Prostate gland (tissue), 2 donors: ENCODE results near the gene TMTC2.

Experiments used
- POLR2A ChIP-seq: fragments of 450-650 bp; IDR thresholded peaks from one replicate; pipeline ENCODE4 v1.6.1; 2016; ENCODE audit warnings: antibody characterized with exemption, mild to moderate bottlenecking
- POLR2AphosphoS5 ChIP-seq: sonication (generic); formaldehyde crosslinking; IDR thresholded peaks from one replicate; pipeline ENCODE4 v1.6.1; 2017; ENCODE audit warnings: antibody characterized with exemption
- TF ChIP-seq, protein P1 (sequence below), 4 experiments: fragments of 200-600 bp in 2 of 4; fragments of 450-650 bp in 2 of 4; sonication (generic) in 2 of 4; IDR thresholded peaks; 1 replicate in 3 of 4; 2 replicates in 1 of 4; pipeline ENCODE4 v1.5.1; 2016 to 2019; ENCODE audit warnings: antibody characterized with exemption in 4 of 4, mild to moderate bottlenecking in 2 of 4, moderate library complexity in 2 of 4

DNA sequence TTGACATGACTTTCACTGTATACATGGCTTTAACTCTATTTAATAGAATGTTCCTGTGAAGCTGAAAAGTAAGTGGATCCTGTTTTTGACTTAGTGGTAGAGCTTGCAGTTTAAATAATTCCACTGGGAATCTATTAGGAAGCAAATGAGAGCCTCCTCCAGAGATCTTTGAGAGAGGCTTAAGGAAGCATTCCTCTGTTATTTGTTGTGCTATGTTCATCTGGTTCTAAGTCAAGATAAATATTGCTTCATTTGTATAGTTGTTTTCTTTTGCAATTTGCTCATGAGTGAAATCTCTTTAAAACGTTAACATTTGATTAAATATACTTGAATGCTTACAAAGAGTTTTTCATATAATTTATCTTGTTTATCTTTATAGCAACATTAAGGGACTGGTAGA is 70.4 kb downstream of the TMTC2 start:
- TF ChIP-seq, protein P1, sequence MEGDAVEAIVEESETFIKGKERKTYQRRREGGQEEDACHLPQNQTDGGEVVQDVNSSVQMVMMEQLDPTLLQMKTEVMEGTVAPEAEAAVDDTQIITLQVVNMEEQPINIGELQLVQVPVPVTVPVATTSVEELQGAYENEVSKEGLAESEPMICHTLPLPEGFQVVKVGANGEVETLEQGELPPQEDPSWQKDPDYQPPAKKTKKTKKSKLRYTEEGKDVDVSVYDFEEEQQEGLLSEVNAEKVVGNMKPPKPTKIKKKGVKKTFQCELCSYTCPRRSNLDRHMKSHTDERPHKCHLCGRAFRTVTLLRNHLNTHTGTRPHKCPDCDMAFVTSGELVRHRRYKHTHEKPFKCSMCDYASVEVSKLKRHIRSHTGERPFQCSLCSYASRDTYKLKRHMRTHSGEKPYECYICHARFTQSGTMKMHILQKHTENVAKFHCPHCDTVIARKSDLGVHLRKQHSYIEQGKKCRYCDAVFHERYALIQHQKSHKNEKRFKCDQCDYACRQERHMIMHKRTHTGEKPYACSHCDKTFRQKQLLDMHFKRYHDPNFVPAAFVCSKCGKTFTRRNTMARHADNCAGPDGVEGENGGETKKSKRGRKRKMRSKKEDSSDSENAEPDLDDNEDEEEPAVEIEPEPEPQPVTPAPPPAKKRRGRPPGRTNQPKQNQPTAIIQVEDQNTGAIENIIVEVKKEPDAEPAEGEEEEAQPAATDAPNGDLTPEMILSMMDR (IDR thresholded peaks at IDR 0.05), result no peak
- TF ChIP-seq POLR2A (no peak), POLR2AphosphoS5 (no peak)
